Calu3 (cell line): ENCODE measurements around the gene PPP1R14C. TPM values are rescaled to one million over a fixed set of nuclear protein-coding genes. Genes with fewer than 3 reads are reported as not detected.

Source experiments
- BruUV-seq: library from RNA; stranded (reverse); fragments of 400-500 nt; replicated peaks from 2 replicates; lab custom pipeline; 2021; lab: Mats Ljungman, UMichigan
- CTCF ChIA-PET: fragments of 300-600 bp; sonication (Branson Sonifier 250); formaldehyde crosslinking; loops from one replicate; lab custom pipeline; 2022; ENCODE audit warnings: antibody characterized with exemption; lab: Charles Lee
- DNase-seq: peaks from one replicate; pipeline ENCODE4 v3.0.0; 2022
- H3K27ac Mint-ChIP-seq: one replicate; pipeline ENCODE4 v1.8.0; 2022; ENCODE audit warnings: mixed read lengths; ENCODE audit not compliant: unreplicated experiment
- H3K27me3 Mint-ChIP-seq: one replicate; pipeline ENCODE4 v1.8.0; 2022; ENCODE audit warnings: mixed read lengths; ENCODE audit not compliant: unreplicated experiment
- H3K36me3 Mint-ChIP-seq: one replicate; pipeline ENCODE4 v1.8.0; 2022; ENCODE audit warnings: mild to moderate bottlenecking, moderate library complexity, mixed read lengths; ENCODE audit not compliant: insufficient read depth, unreplicated experiment
- H3K4me1 Mint-ChIP-seq: one replicate; pipeline ENCODE4 v1.8.0; 2022; ENCODE audit warnings: mild to moderate bottlenecking, low read depth, mixed read lengths; ENCODE audit not compliant: unreplicated experiment
- H3K4me3 Mint-ChIP-seq: one replicate; pipeline ENCODE4 v1.8.0; 2022; ENCODE audit warnings: mild to moderate bottlenecking, low read depth, moderate library complexity, mixed read lengths; ENCODE audit not compliant: unreplicated experiment
- H3K9me3 Mint-ChIP-seq: one replicate; pipeline ENCODE4 v1.8.0; 2022; ENCODE audit warnings: low read depth, mixed read lengths; ENCODE audit not compliant: unreplicated experiment
- CTCF ChIP-seq: fragments of 200-600 bp; IDR thresholded peaks from one replicate; pipeline ENCODE4 v1.8.0; 2022; ENCODE audit warnings: antibody characterized with exemption; ENCODE audit not compliant: unreplicated experiment
- intact Hi-C: fragments of 100-400 bp; cut with micrococcal nuclease; formaldehyde crosslinking; loops from one replicate; pipeline ENCODE4 v1.10.0; 2022; ENCODE audit not compliant: unreplicated experiment
- total RNA-seq: library from RNA; stranded (reverse); gene quantifications from 2 replicates; pipeline ENCODE4 v1.2.3, GENCODE V29; 2022

PPP1R14C gene
- total RNA-seq, 1 experiment from 2014 or later = 3.6 TPM

- no peak overlapping the region for H3K27ac Mint-ChIP-seq
- no peak for TF ChIP-seq CTCF
- no peak overlapping the region for H3K4me3 Mint-ChIP-seq
- DNase-seq = no peak
- BruUV-seq = no TSS peak
- CTCF ChIA-PET = no interaction called here
- no peaks in the 10 kb centered on the region for H3K36me3 Mint-ChIP-seq
- no peaks in the 10 kb centered on the region for H3K4me1 Mint-ChIP-seq
- no peaks in the 10 kb centered on the region for H3K27me3 Mint-ChIP-seq
- intact Hi-C loops = no loop called here
- H3K9me3 Mint-ChIP-seq = peaks cover 3% of the 10 kb centered on the region
Observed at GRCh38 chr6:150279533-150279932, 136.7 kb downstream of the PPP1R14C start.

- Mint-ChIP-seq H3K4me3 (no peak overlapping the region), H3K27me3 (peaks cover 4% of the 10 kb centered on the region), H3K4me1 (no peaks in the 10 kb centered on the region), H3K9me3 (peaks cover 3% of the 10 kb centered on the region), H3K36me3 (no peaks in the 10 kb centered on the region), H3K27ac (no peak overlapping the region)
- no peak for DNase-seq
- BruUV-seq = no TSS peak
- TF ChIP-seq CTCF = no peak
- CTCF ChIA-PET = no interaction called here
- intact Hi-C loops = no loop called here
Observed at GRCh38 chr6:150280703-150281102, 137.9 kb downstream of the PPP1R14C start.

GRCh38 chr6:150281767-150282166 is 138.9 kb downstream of the PPP1R14C start:
- intact Hi-C loops = no loop called here
- H3K9me3 Mint-ChIP-seq = peaks cover 5% of the 10 kb centered on the region
- H3K27ac Mint-ChIP-seq = no peak overlapping the region
- CTCF ChIA-PET = no interaction called here
- no TSS peak for BruUV-seq
- TF ChIP-seq CTCF = no peak
- no peaks in the 10 kb centered on the region for H3K36me3 Mint-ChIP-seq
- DNase-seq = no peak
- no peaks in the 10 kb centered on the region for H3K4me1 Mint-ChIP-seq
- no peak overlapping the region for H3K4me3 Mint-ChIP-seq
- peaks cover 15% of the 10 kb centered on the region for H3K27me3 Mint-ChIP-seq

GRCh38 chr6:150282806-150283205 is 140.0 kb downstream of the PPP1R14C start:
- CTCF ChIA-PET = no interaction called here
- Mint-ChIP-seq H3K27me3 (peaks cover 17% of the 10 kb centered on the region), H3K9me3 (peaks cover 5% of the 10 kb centered on the region), H3K36me3 (no peaks in the 10 kb centered on the region), H3K4me1 (no peaks in the 10 kb centered on the region), H3K4me3 (no peak overlapping the region), H3K27ac (no peak overlapping the region)
- no peak for TF ChIP-seq CTCF
- BruUV-seq = no TSS peak
- intact Hi-C loops = no loop called here
- no peak for DNase-seq

- BruUV-seq = no TSS peak
- peaks cover 2% of the 10 kb centered on the region for H3K9me3 Mint-ChIP-seq
- no peak overlapping the region for H3K27ac Mint-ChIP-seq
- no peaks in the 10 kb centered on the region for H3K4me1 Mint-ChIP-seq
- no peaks in the 10 kb centered on the region for H3K36me3 Mint-ChIP-seq
- CTCF ChIA-PET = no interaction called here
- no peak overlapping the region for H3K4me3 Mint-ChIP-seq
- DNase-seq = no peak
- peaks cover 17% of the 10 kb centered on the region for H3K27me3 Mint-ChIP-seq
- TF ChIP-seq CTCF = no peak
- intact Hi-C loops = no loop called here
Observed at GRCh38 chr6:150286460-150286859, 143.6 kb downstream of the PPP1R14C start.
